Glomerular visceral epithelial cell (primary cell): ENCODE data around the gene CDK2.

Experiments used
- DNase-seq: peaks from one replicate; pipeline ENCODE4 v3.0.0-alpha.2; 2016; ENCODE audit errors: extremely low spot score

Gene CDK2

DNA sequence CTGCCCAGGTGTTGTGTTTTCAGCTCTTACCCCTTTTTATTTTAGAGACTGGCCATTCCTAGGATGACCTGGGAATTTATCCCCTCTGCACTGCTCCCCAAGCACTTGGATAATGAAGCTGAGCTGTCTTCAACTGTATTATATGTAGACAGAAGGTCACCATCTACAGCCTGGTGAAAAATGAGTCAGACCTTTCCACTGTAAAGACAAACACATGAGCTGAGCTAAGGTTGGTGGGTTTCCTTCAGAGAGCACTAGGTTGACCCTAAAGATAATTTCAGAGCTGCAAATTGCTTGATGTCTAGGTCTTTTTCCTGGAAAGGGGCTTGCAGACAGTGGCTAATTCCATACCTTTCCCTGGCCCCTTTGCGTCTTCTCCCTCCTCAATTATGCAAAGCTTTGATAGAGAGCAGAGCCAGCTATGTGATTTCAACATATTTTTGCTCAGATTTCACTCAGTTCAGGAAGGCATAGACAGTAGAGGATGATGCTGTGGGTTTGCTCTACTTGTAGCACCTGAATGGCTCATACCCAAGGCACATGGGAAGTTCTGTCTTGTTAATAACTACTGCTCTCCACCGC, 45.0 kb downstream of the CDK2 start:
- no peak for DNase-seq

DNA sequence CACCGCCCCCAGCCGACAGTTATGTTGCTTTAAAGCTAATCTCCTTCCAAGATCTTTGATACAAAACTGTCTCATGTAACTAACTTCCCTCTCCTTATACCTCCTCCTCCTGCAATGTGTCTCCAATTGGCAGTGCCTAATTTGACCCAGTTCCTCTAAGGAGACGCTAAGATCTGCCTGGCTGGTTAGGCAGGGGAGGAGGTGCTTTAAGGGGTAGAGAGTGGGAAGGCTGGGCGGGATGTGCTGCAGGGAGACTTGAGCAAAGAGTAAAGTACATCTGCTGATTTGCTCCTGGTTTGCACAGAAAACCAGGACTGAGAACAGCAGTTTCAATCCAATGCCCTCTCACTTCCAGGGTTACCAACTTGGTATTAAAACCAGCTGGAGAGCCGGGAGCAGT, 46.9 kb downstream of the CDK2 start:
- no peak for DNase-seq

- peak; percentile 2 for DNase-seq
Measured at GRCh38 chr12:56014205-56014604, 47.6 kb downstream of the CDK2 start.

DNA sequence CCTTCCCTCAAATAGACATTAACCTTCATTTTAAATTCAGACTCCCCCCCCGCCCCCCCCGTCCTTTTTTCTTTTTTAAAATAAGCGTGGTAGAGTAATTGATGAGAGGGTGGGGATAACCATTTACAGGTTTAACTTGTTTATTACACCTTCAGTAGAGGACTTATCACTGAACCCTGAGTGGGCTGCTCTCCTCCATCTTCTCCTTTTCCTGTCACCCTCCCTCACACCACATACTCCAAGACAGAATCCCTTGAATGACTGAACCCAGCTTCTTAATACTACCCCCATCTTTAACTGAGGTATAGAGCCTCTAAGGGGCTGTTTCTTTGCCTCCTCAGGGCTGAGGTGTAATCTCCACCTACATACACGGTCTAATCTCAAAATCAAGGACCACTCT, 50.6 kb downstream of the CDK2 start:
- no peak for DNase-seq

DNA sequence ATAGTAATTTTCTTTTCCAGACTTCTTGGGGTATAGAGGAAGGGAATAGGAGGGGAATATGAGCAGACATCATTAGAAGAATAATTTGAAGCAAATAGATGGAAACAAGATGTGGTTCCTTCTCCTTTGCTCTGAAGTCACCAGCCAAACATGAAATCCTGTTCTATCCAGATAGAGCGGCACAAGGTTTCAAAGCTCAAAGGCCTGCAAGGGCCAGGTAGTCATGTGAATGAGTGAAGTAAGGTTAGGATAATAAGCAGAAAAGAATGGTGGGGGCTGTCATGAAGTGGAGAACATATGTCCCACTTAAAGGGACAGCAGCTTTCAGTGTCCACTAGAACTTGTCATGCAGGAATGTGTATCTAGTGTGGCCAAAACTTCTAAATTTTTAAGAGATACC, 51.7 kb downstream of the CDK2 start:
- DNase-seq: no peak

DNA sequence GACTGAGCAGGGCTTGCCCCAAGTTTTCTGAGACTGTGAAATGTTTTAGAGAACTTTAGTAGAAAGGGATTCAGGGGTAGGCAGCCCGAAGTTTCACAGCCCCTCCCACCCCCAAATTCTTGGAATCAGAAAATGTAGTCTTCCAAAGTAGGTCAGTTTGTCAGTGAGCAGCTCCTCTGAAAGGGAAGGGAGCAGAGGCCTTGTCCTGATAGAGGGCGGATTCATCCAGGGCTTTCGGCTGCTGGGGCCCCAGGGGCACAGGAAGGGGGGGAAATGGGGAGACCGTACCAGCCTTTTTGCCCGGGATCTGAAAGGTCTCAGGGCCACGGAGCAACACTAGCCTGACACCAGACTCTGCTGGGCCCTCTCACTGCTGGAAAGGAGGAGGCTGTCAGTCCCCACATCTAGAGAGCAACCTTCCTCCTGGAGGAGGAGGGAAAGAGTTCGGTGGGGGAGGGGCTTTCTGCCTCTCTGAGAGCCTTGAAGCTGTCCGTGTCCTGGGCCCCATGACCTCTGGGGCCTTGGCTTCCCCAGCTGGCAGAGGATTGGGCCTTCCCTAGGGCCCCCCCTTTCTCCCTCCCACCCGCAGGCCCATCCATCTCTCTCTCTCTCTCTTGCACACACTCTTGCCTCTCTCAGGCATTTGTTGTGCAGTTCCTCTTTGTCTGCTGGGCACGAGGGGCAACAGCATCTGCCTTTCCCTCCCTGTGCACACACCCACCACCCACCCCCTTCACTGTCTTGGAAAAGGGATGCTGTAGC, 54.0 kb downstream of the CDK2 start, which contains the start of gene IKZF4:
IKZF4 (plus strand) TSS at position 621 of the 762 bp plus-strand sequence. CDS start 451 bp downstream, outside the sequence.
- DNase-seq: no peak

DNA sequence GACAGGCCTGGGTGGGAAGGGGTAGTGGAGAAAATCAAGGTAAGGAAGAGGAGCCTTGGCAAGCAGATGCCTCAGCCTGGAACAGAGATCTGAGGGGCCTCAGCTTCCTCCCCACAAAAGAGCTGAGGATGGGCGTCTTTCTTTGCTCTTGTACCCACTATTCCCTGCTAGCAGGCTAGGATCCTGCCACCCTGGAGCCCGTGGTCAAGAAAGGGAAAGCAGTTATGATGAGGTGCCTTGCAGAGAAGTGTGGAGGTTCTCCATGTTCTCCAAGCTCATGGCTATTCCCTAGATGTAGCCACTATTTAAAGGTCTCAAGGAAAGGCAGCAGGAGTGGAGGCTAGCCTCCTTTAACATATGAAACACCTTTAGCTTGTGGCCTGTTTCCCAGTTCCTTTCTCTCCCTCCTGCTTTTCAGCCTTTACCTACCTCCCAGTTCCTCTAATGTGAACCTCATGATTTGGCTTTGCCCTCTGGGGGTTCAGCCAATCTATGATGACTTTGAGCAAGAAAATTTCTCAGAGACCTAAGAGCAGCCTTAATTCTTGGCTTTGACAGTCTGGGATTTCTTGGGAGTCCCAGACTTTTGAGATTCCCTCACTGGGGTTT, 55.4 kb downstream of the CDK2 start:
- no peak for DNase-seq
